Inferior parietal cortex (tissue), 1 donor: ENCODE results near the gene PCDHB8.
"Not testable (repeated sequence)": the region's sequence is repeated elsewhere in the genome, so short reads cannot be mapped to it uniquely, and the experiment has no call there.

ENCODE experiments used
- DNase-seq: peaks from one replicate; pipeline ENCODE4 v3.0.0-alpha.2; 2016; ENCODE audit errors: extremely low spot score

The PCDHB8 gene

GRCh38 chr5:141184117-141184855 is 6.7 kb downstream of the PCDHB8 start:
- DNase-seq: not testable (repeated sequence)

GRCh38 chr5:141186897-141187512 is 9.4 kb downstream of the PCDHB8 start, which contains the start of gene PCDHB9:
Gene PCDHB9 (plus strand): TSS chr5:141187161. CDS start chr5:141187319, 158 bp downstream.
- DNase-seq: peak; percentile 25

- DNase-seq: not testable (repeated sequence)
Measured at GRCh38 chr5:141188682-141189081, 11.1 kb downstream of the PCDHB8 start.

GRCh38 chr5:141189131-141189530 is 11.5 kb downstream of the PCDHB8 start:
- DNase-seq: not testable (repeated sequence)

- peak; percentile 59 for DNase-seq
Measured at GRCh38 chr5:141192110-141192725, 14.6 kb downstream of the PCDHB8 start, which contains the start of gene PCDHB10. Gene PCDHB10 (plus strand): TSS chr5:141192353. CDS start chr5:141192553, 200 bp downstream.

GRCh38 chr5:141194332-141194731 is 16.7 kb downstream of the PCDHB8 start:
- not testable (repeated sequence) for DNase-seq

GRCh38 chr5:141196363-141196762 is 18.8 kb downstream of the PCDHB8 start:
- DNase-seq: no peak

GRCh38 chr5:141199359-141200235 is 22.0 kb downstream of the PCDHB8 start, which contains the start of gene PCDHB11:
Gene PCDHB11 (plus strand): TSS chr5:141199627. CDS start chr5:141199775, 148 bp downstream.
- DNase-seq: no peak

- not testable (repeated sequence) for DNase-seq
Measured at GRCh38 chr5:141201126-141201525, 23.5 kb downstream of the PCDHB8 start.

- DNase-seq: not testable (repeated sequence)
Measured at GRCh38 chr5:141201646-141202045, 24.1 kb downstream of the PCDHB8 start.

GRCh38 chr5:141208478-141208877 is 30.9 kb downstream of the PCDHB8 start, which contains the start of gene PCDHB12:
Gene PCDHB12 (plus strand): TSS chr5:141208719. CDS start chr5:141208908, 189 bp downstream.
- peak; percentile 6 for DNase-seq

GRCh38 chr5:141210281-141210680 is 32.7 kb downstream of the PCDHB8 start:
- DNase-seq: not testable (repeated sequence)

GRCh38 chr5:141210849-141211248 is 33.3 kb downstream of the PCDHB8 start:
- DNase-seq: not testable (repeated sequence)

GRCh38 chr5:141213656-141214339 is 36.2 kb downstream of the PCDHB8 start, which contains the start of gene PCDHB13:
Gene PCDHB13 (plus strand): TSS chr5:141213919. CDS start chr5:141214124, 205 bp downstream.
- DNase-seq: peak; percentile 12

GRCh38 chr5:141214583-141214982 is 37.0 kb downstream of the PCDHB8 start:
- DNase-seq: not testable (repeated sequence)

- not testable (repeated sequence) for DNase-seq
Measured at GRCh38 chr5:141215504-141215903, 37.9 kb downstream of the PCDHB8 start.

GRCh38 chr5:141216035-141216434 is 38.4 kb downstream of the PCDHB8 start:
- not testable (repeated sequence) for DNase-seq

GRCh38 chr5:141223112-141223783 is 45.7 kb downstream of the PCDHB8 start, which contains the start of gene PCDHB14:
Gene PCDHB14 (plus strand): TSS chr5:141223343. CDS start chr5:141223506, 163 bp downstream.
- peak; percentile 20 for DNase-seq

- not testable (repeated sequence) for DNase-seq
Measured at GRCh38 chr5:141224844-141225243, 47.3 kb downstream of the PCDHB8 start.

GRCh38 chr5:141225421-141225820 is 47.8 kb downstream of the PCDHB8 start:
- not testable (repeated sequence) for DNase-seq
